Measurements from ENCODE around the gene ZNF227.

DNA sequence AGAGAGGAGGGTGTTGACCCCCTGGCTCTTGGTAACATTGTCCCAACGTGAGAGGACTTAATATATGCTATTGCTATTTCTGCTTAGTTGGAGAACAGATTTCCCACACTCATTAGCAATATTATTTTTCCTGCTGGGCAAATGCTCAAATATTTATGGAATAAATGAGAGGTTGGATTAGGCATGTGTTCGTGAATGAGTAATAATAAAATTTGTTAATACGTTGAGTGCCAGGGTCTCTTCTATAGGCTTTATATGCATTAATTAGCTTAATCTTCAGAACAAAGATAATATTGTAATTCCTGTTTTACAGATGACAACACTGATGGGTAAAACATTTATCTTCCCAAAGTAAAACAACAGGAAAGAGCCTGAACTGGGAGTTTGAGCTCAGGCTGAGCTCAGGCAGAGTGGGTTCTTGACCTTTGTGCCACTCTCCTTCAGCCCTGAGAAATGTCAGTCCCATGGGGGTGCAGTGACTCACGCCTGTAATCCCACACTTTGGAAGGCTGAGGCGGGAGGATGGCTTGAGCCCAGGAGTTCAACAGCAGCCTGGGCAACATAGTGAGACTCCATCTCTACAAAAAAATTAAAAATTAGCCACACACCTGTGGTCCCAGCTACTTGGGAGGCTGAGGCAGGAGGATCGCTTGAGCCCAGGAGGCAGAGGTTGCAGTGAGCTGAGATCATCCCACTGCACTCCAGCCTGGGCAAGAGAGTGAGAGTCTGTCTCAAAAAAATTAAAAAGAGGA is 48.5 kb downstream of the ZNF227 start:
- TF ChIP-seq, protein P1, sequence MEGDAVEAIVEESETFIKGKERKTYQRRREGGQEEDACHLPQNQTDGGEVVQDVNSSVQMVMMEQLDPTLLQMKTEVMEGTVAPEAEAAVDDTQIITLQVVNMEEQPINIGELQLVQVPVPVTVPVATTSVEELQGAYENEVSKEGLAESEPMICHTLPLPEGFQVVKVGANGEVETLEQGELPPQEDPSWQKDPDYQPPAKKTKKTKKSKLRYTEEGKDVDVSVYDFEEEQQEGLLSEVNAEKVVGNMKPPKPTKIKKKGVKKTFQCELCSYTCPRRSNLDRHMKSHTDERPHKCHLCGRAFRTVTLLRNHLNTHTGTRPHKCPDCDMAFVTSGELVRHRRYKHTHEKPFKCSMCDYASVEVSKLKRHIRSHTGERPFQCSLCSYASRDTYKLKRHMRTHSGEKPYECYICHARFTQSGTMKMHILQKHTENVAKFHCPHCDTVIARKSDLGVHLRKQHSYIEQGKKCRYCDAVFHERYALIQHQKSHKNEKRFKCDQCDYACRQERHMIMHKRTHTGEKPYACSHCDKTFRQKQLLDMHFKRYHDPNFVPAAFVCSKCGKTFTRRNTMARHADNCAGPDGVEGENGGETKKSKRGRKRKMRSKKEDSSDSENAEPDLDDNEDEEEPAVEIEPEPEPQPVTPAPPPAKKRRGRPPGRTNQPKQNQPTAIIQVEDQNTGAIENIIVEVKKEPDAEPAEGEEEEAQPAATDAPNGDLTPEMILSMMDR (IDR thresholded peaks at IDR 0.05), result no peak
- TF ChIP-seq POLR2A (IDR thresholded peaks at IDR 0.05), result no peak

All from Peyer's patch (tissue), 4 donors.